Adipocyte (in vitro differentiated cells): ENCODE results near the gene MYBPHL.
"Not testable (repeated sequence)": the region's sequence is repeated elsewhere in the genome, so short reads cannot be mapped to it uniquely, and the experiment has no call there.

ENCODE experiments used
- DNase-seq: peaks from one replicate; pipeline ENCODE4 v3.0.0-alpha.2; 2015; ENCODE audit warnings: low read depth
- H3K27me3 ChIP-seq: replicated peaks from 2 replicates; pipeline ENCODE4 v1.7.0; 2013; ENCODE audit warnings: mild to moderate bottlenecking, low read length, moderate library complexity; ENCODE audit not compliant: control insufficient read depth, insufficient read depth
- H3K36me3 ChIP-seq: 2 replicates; pipeline ENCODE4 v1.7.0; 2013; ENCODE audit warnings: low read length, mild to moderate bottlenecking, moderate library complexity; ENCODE audit not compliant: control insufficient read depth, insufficient read depth, severe bottlenecking
- H3K4me1 ChIP-seq: 2 replicates; pipeline ENCODE4 v1.7.0; 2013; ENCODE audit warnings: mild to moderate bottlenecking, low read length, moderate library complexity; ENCODE audit not compliant: control insufficient read depth, insufficient read depth
- H3K4me3 ChIP-seq: 2 replicates; pipeline ENCODE4 v1.7.0; 2013; ENCODE audit warnings: mild to moderate bottlenecking, low read length, moderate library complexity
- H3K9ac ChIP-seq: 2 replicates; pipeline ENCODE4 v1.7.0; 2013; ENCODE audit warnings: mild to moderate bottlenecking, low read length, moderate library complexity
- H3K9me3 ChIP-seq: 2 replicates; pipeline ENCODE4 v1.7.0; 2013; ENCODE audit warnings: mild to moderate bottlenecking, low read length, moderate library complexity; ENCODE audit not compliant: control insufficient read depth

MYBPHL gene

GRCh38 chr1:109305991-109306390 is 820 bp downstream of the MYBPHL start:
- Histone ChIP-seq H3K4me1 (peaks cover 11% of the 10 kb centered on the region), H3K36me3 (peaks cover 34% of the 10 kb centered on the region)
- H3K27me3 ChIP-seq, DNase-seq, H3K9ac ChIP-seq, H3K9me3 ChIP-seq, H3K4me3 ChIP-seq: not testable (repeated sequence)

DNA sequence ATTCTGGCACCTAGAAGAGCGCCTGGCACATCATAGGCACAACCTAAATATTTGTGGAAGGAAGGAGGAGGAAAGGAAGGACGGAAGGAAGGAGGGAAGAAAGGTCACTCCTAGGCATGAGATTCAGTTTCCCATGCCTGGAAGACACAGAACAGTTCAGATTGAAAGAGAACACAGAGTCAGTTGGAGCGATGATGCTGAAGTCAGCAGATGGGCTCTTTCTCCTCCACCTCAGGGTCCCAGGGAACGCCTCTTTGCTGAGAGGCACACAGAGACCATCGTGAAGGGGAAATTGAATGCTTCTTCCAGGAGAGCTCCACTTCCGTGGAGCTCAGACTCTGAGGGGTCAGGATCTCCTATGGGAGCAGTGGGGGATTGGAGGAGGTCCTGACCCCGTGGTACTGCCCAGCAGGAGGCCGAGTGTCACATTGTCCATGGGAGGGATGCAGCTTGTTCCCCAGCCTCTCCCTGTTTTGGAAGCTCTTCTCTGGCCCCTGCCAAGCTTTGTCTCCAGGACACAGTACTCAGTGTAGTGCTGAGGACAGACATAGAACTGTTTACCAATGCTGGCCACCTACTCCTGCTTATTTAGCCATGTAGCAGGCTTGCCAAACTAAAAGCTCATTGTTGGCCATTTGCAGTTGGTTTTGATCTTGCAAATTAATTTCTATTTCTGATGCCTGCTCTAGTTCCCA is 2.4 kb downstream of the MYBPHL start:
- Histone ChIP-seq H3K4me1 (peaks cover 21% of the 10 kb centered on the region), H3K4me3 (no peak overlapping the region), H3K36me3 (peaks cover 18% of the 10 kb centered on the region), H3K9me3 (no peaks in the 10 kb centered on the region), H3K27me3 (no peaks in the 10 kb centered on the region), H3K9ac (no peak overlapping the region)
- no peak for DNase-seq

DNA sequence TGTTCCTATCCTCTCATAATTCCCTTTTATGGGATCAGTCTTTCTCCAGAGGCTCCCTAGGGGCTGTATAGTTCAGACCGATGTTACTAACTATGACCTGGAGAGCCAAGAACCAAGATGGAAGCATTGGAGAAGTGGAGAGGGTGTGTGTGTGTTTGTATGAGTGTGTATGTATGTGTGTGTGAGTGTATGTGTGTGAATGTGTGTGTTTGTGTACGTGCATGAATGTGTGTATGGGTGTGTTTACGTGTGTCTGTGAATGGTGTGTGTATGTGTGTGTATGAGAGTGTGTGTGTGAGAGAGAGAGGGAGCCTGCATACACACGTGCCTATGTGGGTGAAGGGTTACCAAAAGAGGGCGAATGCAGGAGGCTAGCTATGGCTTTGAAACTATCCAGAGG is 4.9 kb downstream of the MYBPHL start:
- no peak for DNase-seq
- no peaks in the 10 kb centered on the region for H3K36me3 ChIP-seq
- no peaks in the 10 kb centered on the region for H3K27me3 ChIP-seq
- H3K4me3 ChIP-seq: no peak overlapping the region
- no peak overlapping the region for H3K9ac ChIP-seq
- no peaks in the 10 kb centered on the region for H3K9me3 ChIP-seq
- peaks cover 31% of the 10 kb centered on the region for H3K4me1 ChIP-seq

DNA sequence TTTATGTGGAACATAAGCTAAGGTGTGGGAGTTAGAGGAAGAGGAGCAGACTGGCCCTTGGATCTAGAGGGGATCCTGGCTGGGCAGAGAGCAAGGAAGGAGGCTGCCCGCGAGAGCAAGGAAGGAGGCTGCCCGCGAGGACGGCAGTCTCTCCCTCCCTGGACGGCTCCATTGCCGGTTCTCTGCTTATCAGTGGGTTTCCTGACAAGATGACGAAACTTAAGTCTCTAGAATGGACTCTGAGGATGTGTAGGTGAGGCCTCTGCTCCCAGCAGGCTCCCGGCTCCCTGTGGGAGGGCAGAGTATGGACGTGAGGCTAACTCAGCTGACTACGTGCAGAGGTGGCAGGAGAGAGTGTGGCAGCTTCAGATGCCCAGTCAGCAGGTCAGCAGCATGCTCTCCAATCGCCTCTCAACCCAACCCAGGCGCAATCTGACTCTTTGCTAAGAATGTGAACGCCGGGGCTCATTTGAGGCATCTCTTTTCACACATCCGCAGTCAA is 6.1 kb downstream of the MYBPHL start:
- DNase-seq: no peak
- no peaks in the 10 kb centered on the region for H3K27me3 ChIP-seq
- H3K4me3 ChIP-seq: no peak overlapping the region
- H3K9ac ChIP-seq: no peak overlapping the region
- H3K9me3 ChIP-seq: no peaks in the 10 kb centered on the region
- H3K4me1 ChIP-seq: peaks cover 31% of the 10 kb centered on the region
- H3K36me3 ChIP-seq: no peaks in the 10 kb centered on the region

DNA sequence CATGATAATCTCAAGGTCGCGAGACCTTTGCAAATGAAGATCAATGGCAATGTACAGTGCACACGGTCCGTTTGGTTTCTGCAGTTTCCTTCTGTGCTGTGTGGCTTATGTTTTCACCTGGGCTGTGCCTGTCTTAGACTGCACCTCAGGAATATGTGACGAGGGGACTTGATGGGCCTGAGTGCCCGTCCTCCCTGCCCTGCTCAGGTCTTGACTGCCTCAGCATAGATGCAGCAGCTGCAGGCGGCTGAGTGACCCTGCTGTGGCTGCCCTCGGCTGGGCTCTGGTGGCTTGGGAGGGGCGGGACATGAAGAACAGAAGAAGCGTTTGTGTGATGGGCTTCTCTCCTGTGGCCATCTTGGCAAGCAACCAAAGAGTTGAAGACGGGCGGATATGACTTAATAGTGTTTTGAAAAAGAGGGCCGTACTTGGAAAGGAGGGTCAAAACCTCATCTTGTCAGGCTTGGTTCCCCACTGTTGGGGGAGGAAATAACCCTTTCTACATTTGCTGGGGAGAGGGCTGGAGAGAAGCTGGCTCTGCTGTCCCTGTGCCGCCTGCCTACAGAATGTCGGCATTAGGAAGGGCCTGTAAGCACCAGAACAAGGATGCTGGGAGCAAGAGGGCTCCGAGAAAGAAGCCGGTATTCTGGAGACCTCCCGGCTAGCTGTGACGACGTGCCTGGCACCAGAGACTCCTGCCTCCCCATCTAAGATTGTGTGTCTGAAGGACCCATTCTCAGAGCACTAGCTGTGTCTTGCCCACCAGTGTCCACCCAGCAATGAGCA is 7.1 kb downstream of the MYBPHL start:
- no peak for DNase-seq
- Histone ChIP-seq H3K27me3 (no peaks in the 10 kb centered on the region), H3K4me1 (peaks cover 28% of the 10 kb centered on the region), H3K9ac (no peak overlapping the region), H3K4me3 (no peak overlapping the region), H3K36me3 (no peaks in the 10 kb centered on the region), H3K9me3 (no peaks in the 10 kb centered on the region)

DNA sequence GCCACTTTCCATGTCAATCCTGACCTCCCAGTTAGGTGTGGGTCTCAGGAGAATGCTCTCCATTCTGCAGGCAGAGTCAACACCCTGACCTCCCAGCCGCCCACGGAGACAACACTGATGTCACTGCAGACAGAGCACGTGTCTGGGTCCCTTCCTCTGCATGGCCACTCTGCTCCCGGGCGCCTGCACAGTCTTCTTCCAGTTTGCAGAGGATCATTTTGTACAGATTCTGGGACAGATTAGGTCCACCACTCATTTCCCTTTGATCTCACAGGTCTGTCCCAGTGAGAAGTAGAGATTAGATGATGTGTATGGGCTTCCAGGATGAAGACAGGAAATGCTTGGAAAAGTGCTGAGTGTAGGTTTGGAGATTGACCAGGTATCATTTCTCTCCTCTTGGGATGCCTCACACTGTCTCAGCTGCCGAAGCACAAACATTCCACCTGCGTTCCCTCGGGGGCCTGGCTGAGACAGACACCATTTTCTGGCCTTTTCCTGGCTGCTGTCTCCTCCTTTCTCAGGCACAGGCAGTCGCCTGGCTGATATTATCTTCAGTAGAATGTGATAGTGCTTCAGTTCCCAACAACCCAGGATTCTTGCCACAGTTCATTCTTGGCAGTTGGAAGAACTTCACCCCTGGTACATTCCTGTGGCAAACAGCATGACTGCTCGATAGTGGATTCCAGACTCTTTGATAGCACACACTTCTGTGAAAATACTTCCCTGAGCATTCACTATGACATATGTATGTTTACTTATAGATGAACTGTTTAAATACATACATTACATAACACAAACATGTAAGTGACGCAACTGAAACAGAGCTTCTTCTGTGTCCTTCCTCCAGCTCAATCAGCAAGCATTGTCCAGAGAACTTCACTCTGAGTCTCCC is 7.9 kb downstream of the MYBPHL start:
- H3K9ac ChIP-seq: peak overlapping the region; percentile 53
- H3K4me1 ChIP-seq: peaks cover 24% of the 10 kb centered on the region
- peak overlapping the region; percentile 33 for H3K4me3 ChIP-seq
- H3K27me3 ChIP-seq: no peaks in the 10 kb centered on the region
- no peaks in the 10 kb centered on the region for H3K36me3 ChIP-seq
- H3K9me3 ChIP-seq: no peaks in the 10 kb centered on the region
- DNase-seq: peak; percentile 83

DNA sequence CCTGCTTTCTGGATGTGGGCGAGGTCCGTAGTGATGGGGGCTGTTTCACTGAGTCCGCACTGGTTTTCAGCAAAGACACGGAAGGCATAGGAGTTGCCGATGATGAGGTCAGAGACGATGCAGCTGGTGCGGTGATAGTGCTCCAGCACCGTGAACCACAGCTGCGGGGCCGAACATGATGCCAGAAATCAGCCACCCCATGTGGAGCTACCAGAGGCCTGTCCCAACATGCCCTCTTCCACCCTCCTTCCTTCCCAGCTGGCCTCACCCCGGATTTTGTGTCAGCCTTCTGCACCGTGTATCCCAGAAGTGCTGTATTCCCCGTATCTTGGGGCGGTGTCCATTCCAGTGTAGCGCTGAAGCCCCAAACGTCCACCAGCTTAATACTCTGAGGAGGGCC is 10.0 kb downstream of the MYBPHL start:
- no peak for DNase-seq
- no peak overlapping the region for H3K9ac ChIP-seq
- no peak overlapping the region for H3K4me3 ChIP-seq
- H3K27me3 ChIP-seq: no peaks in the 10 kb centered on the region
- H3K36me3 ChIP-seq: no peaks in the 10 kb centered on the region
- H3K9me3 ChIP-seq: no peaks in the 10 kb centered on the region
- H3K4me1 ChIP-seq: peaks cover 24% of the 10 kb centered on the region

DNA sequence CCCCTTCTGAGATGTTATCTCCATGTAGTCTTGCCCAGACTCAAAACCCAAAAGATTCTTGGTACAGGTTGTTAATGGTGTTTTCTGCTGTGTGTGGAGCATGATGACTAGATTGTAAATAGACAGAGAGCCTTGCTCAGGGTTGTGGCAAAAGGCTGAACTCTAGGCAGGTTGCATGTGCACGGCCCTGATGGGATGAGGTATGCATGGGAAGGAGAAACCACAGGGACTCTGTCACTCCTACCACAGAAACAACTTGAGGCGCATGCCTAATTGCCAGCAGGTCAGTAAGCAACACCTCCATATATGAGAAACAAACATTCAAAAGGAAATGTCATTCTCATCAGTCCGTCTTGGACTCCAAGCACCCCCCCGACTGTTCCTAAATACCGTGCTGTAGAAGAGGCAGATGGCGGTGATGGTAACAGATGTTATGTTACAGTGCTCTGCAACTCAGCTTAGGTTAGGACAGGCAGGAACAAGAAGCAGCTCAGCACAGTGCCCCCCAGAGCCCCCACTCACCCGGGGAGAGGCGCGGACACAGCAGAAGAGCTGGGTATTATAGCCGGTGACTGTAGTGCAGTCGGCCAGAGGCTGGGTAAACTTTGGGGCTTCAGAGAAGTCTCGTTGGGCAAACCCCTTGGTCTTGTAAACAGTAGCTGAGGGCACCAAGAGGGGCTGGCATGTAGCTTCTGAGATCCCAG is 10.9 kb downstream of the MYBPHL start:
- Histone ChIP-seq H3K9ac (no peak overlapping the region), H3K36me3 (no peaks in the 10 kb centered on the region), H3K9me3 (no peaks in the 10 kb centered on the region), H3K4me3 (no peak overlapping the region), H3K4me1 (peaks cover 24% of the 10 kb centered on the region), H3K27me3 (no peaks in the 10 kb centered on the region)
- DNase-seq: no peak

DNA sequence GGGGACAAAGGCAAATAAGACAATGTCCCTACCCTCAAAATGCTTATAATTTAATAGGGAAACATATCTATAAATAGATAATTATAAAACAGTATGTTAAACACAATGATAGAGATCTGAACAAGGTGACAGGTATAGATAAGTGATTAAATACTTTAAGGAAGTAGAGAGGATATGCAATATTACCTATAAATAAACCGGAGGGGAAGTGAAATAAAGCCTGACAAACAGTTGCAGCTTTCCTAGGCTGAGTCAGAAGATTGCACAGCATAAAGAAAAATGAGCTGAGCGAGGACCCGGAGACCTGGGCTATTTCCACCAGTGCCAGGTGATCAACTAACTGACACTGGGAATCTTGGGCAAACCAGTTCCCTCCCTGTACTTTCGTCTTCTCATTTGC is 12.3 kb downstream of the MYBPHL start:
- Histone ChIP-seq H3K4me3 (no peak overlapping the region), H3K4me1 (peaks cover 15% of the 10 kb centered on the region), H3K36me3 (no peaks in the 10 kb centered on the region), H3K9me3 (no peaks in the 10 kb centered on the region), H3K27me3 (no peaks in the 10 kb centered on the region), H3K9ac (no peak overlapping the region)
- DNase-seq: no peak

DNA sequence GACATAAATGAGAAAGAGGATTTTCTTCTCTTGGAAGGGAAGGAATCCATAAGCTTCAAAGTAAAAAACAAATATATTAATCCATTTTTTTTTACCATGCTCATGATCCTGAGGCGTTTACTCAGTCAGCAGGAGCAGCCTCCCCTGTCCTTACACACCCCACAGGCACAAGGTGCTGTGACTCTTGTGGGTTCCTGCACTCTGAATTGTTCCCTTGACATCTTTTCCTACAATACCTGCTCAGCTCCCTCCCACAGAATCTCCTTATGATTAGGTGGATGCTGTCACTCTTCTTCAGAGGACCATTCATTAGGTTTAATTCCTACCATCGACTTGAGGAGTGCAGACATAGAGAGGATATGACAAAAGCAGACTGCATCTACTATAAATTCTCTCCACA is 13.8 kb downstream of the MYBPHL start:
- H3K27me3 ChIP-seq: no peaks in the 10 kb centered on the region
- H3K9ac ChIP-seq: no peak overlapping the region
- no peaks in the 10 kb centered on the region for H3K9me3 ChIP-seq
- H3K4me1 ChIP-seq: peaks cover under 1% of the 10 kb centered on the region
- H3K4me3 ChIP-seq: no peak overlapping the region
- no peaks in the 10 kb centered on the region for H3K36me3 ChIP-seq
- no peak for DNase-seq
